Body of pancreas (tissue), 4 donors: ENCODE measurements around the gene GRPEL2. TPM values are rescaled to one million over a fixed set of nuclear protein-coding genes. Genes with fewer than 3 reads are reported as not detected.

Source experiments
- ATAC-seq: fragments of 150-250 bp; one replicate; pipeline ENCODE4 v1.9.1; 2016
- DNase-seq, 4 donors: peaks; one replicate each; pipeline ENCODE4 v3.0.0-alpha.2; 2019
- H3K27ac ChIP-seq, 4 donors: fragments of 200-600 bp; sonication (generic); 1 replicate in 3 of 4; 2 replicates in 1 of 4; pipeline versions ENCODE4 v1.5.1 to v1.6.1; 2016 to 2019; ENCODE audit warnings: mild to moderate bottlenecking in 1 of 4, mixed read lengths in 1 of 4, moderate library complexity in 1 of 4
- H3K27me3 ChIP-seq, 2 donors: fragments of 200-600 bp; sonication (generic); one replicate each; pipeline ENCODE4 v1.6.0; 2016; ENCODE audit warnings: mild to moderate bottlenecking in 1 of 2
- H3K36me3 ChIP-seq, 2 donors: fragments of 200-600 bp; sonication (generic); replicated peaks in 1 of 2; 2 replicates each; pipeline ENCODE4 v1.5.1; 2016; ENCODE audit warnings: low read depth in 2 of 2; ENCODE audit not compliant: insufficient read depth in 1 of 2
- H3K4me1 ChIP-seq: fragments of 200-600 bp; sonication (generic); one replicate; pipeline ENCODE4 v1.6.0; 2016
- H3K4me3 ChIP-seq, 2 donors: fragments of 200-600 bp; sonication (generic); 1 replicate in 1 of 2; 2 replicates in 1 of 2; pipeline ENCODE4 v1.5.1; 2016 to 2019
- H3K9me3 ChIP-seq, 3 donors: fragments of 200-600 bp; sonication (generic); 1 replicate in 2 of 3; 2 replicates in 1 of 3; pipeline ENCODE4 v1.5.1; 2016
- CTCF ChIP-seq, 7 experiments: fragments of 450-650 bp in 4 of 7; fragments of 200-600 bp in 3 of 7; sonication (generic) in 3 of 7; IDR thresholded peaks; one replicate each; pipeline ENCODE4 v1.5.1; 2016 to 2019; ENCODE audit warnings: antibody characterized with exemption in 7 of 7
- POLR2A ChIP-seq, 3 donors: fragments of 450-650 bp; IDR thresholded peaks; one replicate each; pipeline ENCODE4 v1.6.1; 2016; ENCODE audit warnings: antibody characterized with exemption in 3 of 3, mild to moderate bottlenecking in 2 of 3
- WGBS, 2 donors: methylation state at CpG; one replicate each; pipeline ENCODE4 v1.1.5; 2017; 5-methylcytosine and 5-hydroxymethylcytosine counted together
- intact Hi-C: fragments of 100-400 bp; cut with DNase I; formaldehyde crosslinking; loops from one replicate; pipeline ENCODE4 v1.15.1; 2023
- total RNA-seq, 2 donors: library from RNA; depleted of rRNA; stranded (reverse); fragments of >200 nt; gene quantifications; one replicate each; pipeline ENCODE4 v1.1.0, GENCODE V29; 2016

GRPEL2 gene
- total RNA-seq, 2 donors from 2014 or later: 4.9 to 10.6 TPM

- no peak for DNase-seq
- H3K27ac ChIP-seq: no peak overlapping the region
- TF ChIP-seq CTCF (IDR thresholded peaks at IDR 0.05) (no peak), POLR2A (IDR thresholded peaks at IDR 0.05) (no peak)
- no peak for ATAC-seq
- intact Hi-C loops: no loop called here
- no peak overlapping the region for H3K4me3 ChIP-seq
- WGBS, 2 donors: 70 to 78% methylated on average over 4 of the region's 4 CpGs
- H3K36me3 ChIP-seq: no peaks in the 10 kb centered on the region
- H3K4me1 ChIP-seq: peaks cover 18% of the 10 kb centered on the region
- no peaks in the 10 kb centered on the region for H3K9me3 ChIP-seq
- H3K27me3 ChIP-seq: no peaks in the 10 kb centered on the region
Measured at GRCh38 chr5:149372076-149372795, 26.9 kb downstream of the GRPEL2 start.

- Histone ChIP-seq H3K9me3 (no peaks in the 10 kb centered on the region), H3K27me3 (no peaks in the 10 kb centered on the region), H3K4me1 (peaks cover 13% of the 10 kb centered on the region), H3K27ac (no peak overlapping the region), H3K36me3 (no peaks in the 10 kb centered on the region), H3K4me3 (no peak overlapping the region)
- intact Hi-C loops: no loop called here
- ATAC-seq (no peak), DNase-seq (no peak)
- TF ChIP-seq CTCF (IDR thresholded peaks at IDR 0.05) (no peak), POLR2A (IDR thresholded peaks at IDR 0.05) (no peak)
- WGBS, 2 donors: 79 to 86% methylated on average over 3 of the region's 3 CpGs
Measured at GRCh38 chr5:149372932-149373331, 27.6 kb downstream of the GRPEL2 start.

GRCh38 chr5:149374303-149374702 lies 29.0 kb downstream of the GRPEL2 start:
- Histone ChIP-seq H3K27ac (no peak overlapping the region), H3K27me3 (no peaks in the 10 kb centered on the region), H3K4me1 (peaks cover 13% of the 10 kb centered on the region), H3K9me3 (no peaks in the 10 kb centered on the region), H3K4me3 (no peak overlapping the region), H3K36me3 (no peaks in the 10 kb centered on the region)
- intact Hi-C loops: no loop called here
- ATAC-seq (no peak), DNase-seq (no peak)
- TF ChIP-seq CTCF (IDR thresholded peaks at IDR 0.05) (no peak), POLR2A (IDR thresholded peaks at IDR 0.05) (no peak)
- WGBS, 2 donors: 92 to 94% methylated on average over 18 to 20 of the region's 20 CpGs

GRCh38 chr5:149374801-149375200 lies 29.5 kb downstream of the GRPEL2 start:
- peaks cover 13% of the 10 kb centered on the region for H3K4me1 ChIP-seq
- H3K27ac ChIP-seq: no peak overlapping the region
- TF ChIP-seq CTCF (IDR thresholded peaks at IDR 0.05): no peak
- TF ChIP-seq POLR2A (IDR thresholded peaks at IDR 0.05): no peak
- ATAC-seq: no peak
- no peak for DNase-seq
- H3K36me3 ChIP-seq: no peaks in the 10 kb centered on the region
- intact Hi-C loops: no loop called here
- H3K4me3 ChIP-seq: no peak overlapping the region
- H3K9me3 ChIP-seq: no peaks in the 10 kb centered on the region
- H3K27me3 ChIP-seq: no peaks in the 10 kb centered on the region
- WGBS, 2 donors: 76 to 77% methylated on average over 3 of the region's 3 CpGs

GRCh38 chr5:149375434-149375833 lies 30.1 kb downstream of the GRPEL2 start:
- Histone ChIP-seq H3K4me3 (no peak overlapping the region), H3K4me1 (peaks cover 13% of the 10 kb centered on the region), H3K27me3 (no peaks in the 10 kb centered on the region), H3K27ac (no peak overlapping the region), H3K36me3 (no peaks in the 10 kb centered on the region), H3K9me3 (no peaks in the 10 kb centered on the region)
- no peak for TF ChIP-seq POLR2A (IDR thresholded peaks at IDR 0.05)
- TF ChIP-seq CTCF (IDR thresholded peaks at IDR 0.05): no peak
- DNase-seq (no peak), ATAC-seq (no peak)
- WGBS, 2 donors: 88 to 89% methylated on average over 6 of the region's 6 CpGs
- intact Hi-C loops: no loop called here
